Activated naive CD4-positive, alpha-beta T cell treated with anti-CD3 and anti-CD28 coated beads, Interleukin-2, amount 50 U/mL, for 72 hours (primary cell): ENCODE data around the gene CDKN1C. TPM values are rescaled to one million over a fixed set of nuclear protein-coding genes. Genes with fewer than 3 reads are reported as not detected.

Source experiments
- ATAC-seq, 2 donors: fragments of 150-1000 bp; cut with Tn5 transposase; 2 replicates each; pipeline ENCODE4 v1.10.0; 2021; ENCODE audit warnings: mild to moderate bottlenecking in 2 of 2, moderate library complexity in 2 of 2
- DNase-seq, 2 donors: peaks; one replicate each; pipeline ENCODE4 v3.0.0; 2021 to 2022; ENCODE audit warnings: low spot score in 2 of 2
- H3K27ac Mint-ChIP-seq, 2 donors: one replicate each; pipeline ENCODE4 v1.8.0; 2022; ENCODE audit warnings: mild to moderate bottlenecking in 2 of 2, mixed read lengths in 2 of 2
- H3K36me3 Mint-ChIP-seq, 2 donors: one replicate each; pipeline ENCODE4 v1.8.0; 2022; ENCODE audit warnings: mixed read lengths in 2 of 2
- H3K9me3 Mint-ChIP-seq, 2 donors: one replicate each; pipeline ENCODE4 v1.8.0; 2022; ENCODE audit warnings: mixed read lengths in 2 of 2
- total RNA-seq, 2 donors: library from RNA; stranded (reverse); gene quantifications; one replicate each; pipeline ENCODE4 v1.2.3, GENCODE V29; 2022

CDKN1C gene
- total RNA-seq, 2 donors from 2014 or later, result 1.5 to 1.8 TPM

- H3K27ac Mint-ChIP-seq, result peak overlapping the region in 1 of 2 donors; percentile 74
Measured at GRCh38 chr11:2899080-2899783, 13.7 kb upstream of the CDKN1C start.

GRCh38 chr11:2898366-2899079 is 12.9 kb upstream of the CDKN1C start:
- ATAC-seq, result peak; percentile 46 to 65
- H3K9me3 Mint-ChIP-seq, result peaks cover 0 to 5% of the 10 kb centered on the region in 2 donors
- peak overlapping the region in 1 of 2 donors; percentile 74 for H3K27ac Mint-ChIP-seq
- DNase-seq, result peak in 1 of 2 donors; percentile 52
- H3K36me3 Mint-ChIP-seq, result no peaks in the 10 kb centered on the region

More at GRCh38 chr11:2899080-2899783, 13.7 kb upstream of the CDKN1C start:
- ATAC-seq (no peak), DNase-seq (no peak)
- H3K36me3 Mint-ChIP-seq, result no peaks in the 10 kb centered on the region
- H3K9me3 Mint-ChIP-seq, result peaks cover 0 to 5% of the 10 kb centered on the region in 2 donors

GRCh38 chr11:2897048-2897447 is 11.5 kb upstream of the CDKN1C start:
- DNase-seq, result no peak
- peak overlapping the region in 1 of 2 donors; percentile 21 for H3K27ac Mint-ChIP-seq
- H3K36me3 Mint-ChIP-seq, result no peaks in the 10 kb centered on the region
- no peak for ATAC-seq
- peaks cover 0 to 5% of the 10 kb centered on the region in 2 donors for H3K9me3 Mint-ChIP-seq

- peak overlapping the region in 1 of 2 donors; percentile 21 for H3K27ac Mint-ChIP-seq
- DNase-seq, result no peak
- peaks cover 0 to 5% of the 10 kb centered on the region in 2 donors for H3K9me3 Mint-ChIP-seq
- no peak for ATAC-seq
- no peaks in the 10 kb centered on the region for H3K36me3 Mint-ChIP-seq
Measured at GRCh38 chr11:2896047-2896446, 10.5 kb upstream of the CDKN1C start.

- no peaks in the 10 kb centered on the region for H3K9me3 Mint-ChIP-seq
- ATAC-seq (no peak), DNase-seq (no peak)
- H3K36me3 Mint-ChIP-seq, result no peaks in the 10 kb centered on the region
- no peak overlapping the region for H3K27ac Mint-ChIP-seq
Measured at GRCh38 chr11:2893935-2894334, 8.4 kb upstream of the CDKN1C start.

- no peaks in the 10 kb centered on the region for H3K9me3 Mint-ChIP-seq
- H3K27ac Mint-ChIP-seq, result peak overlapping the region; percentile 60
- peak in 1 of 2 donors; percentile 65 for DNase-seq
- H3K36me3 Mint-ChIP-seq, result no peaks in the 10 kb centered on the region
- ATAC-seq, result peak; percentile 63 to 65
Measured at GRCh38 chr11:2892967-2893528, 7.5 kb upstream of the CDKN1C start.

DNA sequence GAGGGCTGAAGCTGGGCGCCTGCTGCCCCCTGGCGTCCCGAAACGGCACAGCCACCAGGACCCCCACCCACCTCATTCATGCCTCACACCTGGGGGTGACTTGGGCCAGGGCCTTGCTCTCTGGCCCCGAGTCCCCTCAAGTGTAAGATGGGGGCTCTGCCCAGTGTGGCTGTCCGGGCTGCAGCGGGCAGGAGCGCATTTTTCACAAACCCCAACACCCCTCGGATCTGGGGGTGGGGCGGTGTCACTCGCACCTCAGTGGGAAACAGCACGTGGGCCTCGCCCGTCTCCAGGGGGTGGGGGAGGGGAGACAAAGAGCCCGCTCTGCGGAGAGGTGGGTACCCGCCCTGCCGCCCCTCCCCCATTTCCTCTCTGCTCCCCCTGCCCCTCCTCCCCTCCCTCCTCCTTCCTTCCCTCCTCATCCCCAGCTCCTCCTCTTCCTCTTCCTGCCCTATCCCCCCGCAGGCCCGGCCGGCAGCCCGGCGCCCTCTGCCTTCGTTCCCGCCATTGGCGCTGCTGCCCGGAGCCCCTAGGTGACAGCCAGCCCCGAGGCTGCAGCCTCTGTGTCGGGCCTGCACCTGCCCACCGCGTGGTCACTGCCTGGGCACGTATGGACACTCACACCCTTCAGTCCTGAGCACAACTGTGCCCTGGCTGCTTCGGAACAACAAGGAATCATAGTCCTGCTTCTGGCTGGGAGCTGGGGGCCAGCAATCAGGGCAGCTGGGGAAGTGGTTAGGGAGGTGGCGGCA is 6.8 kb upstream of the CDKN1C start:
- Mint-ChIP-seq H3K27ac (peak overlapping the region; percentile 60), H3K9me3 (no peaks in the 10 kb centered on the region), H3K36me3 (no peaks in the 10 kb centered on the region)
- DNase-seq (peak; percentile 78 to 79), ATAC-seq (peak; percentile 72 to 76)

DNA sequence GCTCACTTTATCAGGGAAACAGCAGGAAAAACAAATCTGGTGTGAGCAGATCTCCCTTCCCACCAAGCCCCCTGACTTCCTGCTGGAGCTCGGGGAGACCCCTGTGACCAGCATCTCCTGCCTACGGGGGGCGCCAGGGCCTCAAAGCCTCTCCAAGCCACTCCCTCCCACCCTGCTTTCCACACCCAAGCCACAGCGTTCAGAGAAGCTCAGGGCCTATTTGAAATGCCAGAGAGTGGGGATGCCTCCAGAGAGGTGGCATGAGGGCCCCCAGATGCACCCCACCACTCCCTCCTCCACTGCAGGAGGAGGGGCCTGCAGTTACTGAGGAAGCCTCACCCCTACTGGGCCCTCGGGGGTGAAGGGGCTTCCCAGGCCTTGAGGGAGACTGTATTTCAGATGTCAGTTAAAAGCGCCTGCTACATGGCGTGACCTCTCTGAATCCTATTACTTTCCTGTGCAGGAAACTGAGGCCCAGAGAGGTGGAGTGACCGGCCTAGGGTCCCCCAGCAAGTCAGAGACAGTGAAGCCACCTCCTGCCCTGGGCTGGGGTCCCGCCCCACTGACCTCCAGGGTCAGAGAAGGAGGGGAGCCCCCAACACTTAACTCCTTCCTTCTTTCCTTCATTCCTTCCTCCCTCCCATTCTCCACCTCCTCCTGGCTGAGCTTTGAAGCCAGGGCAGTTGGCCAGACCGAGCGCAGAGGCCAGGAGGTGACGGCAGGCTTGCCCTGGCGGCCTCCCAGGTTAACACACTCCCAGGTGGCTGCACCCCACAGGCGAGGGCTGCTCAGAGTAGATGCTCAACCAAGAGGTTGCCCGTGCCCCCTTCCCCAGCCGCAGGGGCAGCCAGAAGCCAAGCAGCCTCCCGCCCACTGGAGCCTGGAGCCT is 6.0 kb upstream of the CDKN1C start:
- no peaks in the 10 kb centered on the region for H3K9me3 Mint-ChIP-seq
- DNase-seq (no peak), ATAC-seq (no peak)
- H3K36me3 Mint-ChIP-seq, result no peaks in the 10 kb centered on the region
- peak overlapping the region in 1 of 2 donors; percentile 60 for H3K27ac Mint-ChIP-seq

DNA sequence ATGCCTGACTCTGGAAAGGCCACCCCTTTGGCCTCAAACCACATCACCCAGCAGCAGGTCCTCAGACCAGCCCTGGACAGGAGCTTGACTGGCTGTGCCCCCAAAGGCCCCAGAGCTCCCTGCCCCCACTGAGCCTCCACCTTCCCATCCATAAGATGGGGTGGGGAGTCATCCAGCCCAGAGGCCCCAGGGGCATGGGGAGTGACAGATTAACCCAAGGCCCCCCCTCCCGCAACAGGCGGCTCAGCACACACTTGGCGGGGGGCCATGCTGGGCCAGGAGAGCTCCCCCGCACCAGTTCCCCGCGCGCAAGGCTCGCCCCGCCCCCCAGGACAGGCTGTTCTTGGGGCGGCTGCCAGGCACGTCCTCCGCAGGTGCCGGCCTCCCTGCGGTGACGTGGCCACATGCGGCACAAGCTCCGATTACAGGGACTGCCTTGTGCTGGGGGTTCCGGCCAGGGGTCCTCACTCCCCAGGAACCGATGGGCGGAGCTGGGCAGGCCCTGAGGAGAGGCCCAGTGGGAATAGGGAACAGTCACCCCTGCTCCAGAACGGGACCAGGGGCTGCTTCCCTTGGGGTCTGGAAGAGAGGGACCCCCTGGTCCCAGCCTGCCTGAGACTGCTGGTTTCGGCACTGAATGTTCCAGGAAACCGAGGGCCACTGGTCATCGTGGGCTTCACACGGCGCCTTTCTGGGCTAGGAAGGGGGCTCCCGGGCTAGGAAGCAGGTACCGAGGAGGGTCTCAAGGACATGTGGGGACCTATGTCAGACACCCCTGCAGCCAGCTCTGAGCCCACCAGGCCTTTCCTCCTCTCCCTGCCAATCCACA is 5.1 kb upstream of the CDKN1C start:
- no peaks in the 10 kb centered on the region for H3K36me3 Mint-ChIP-seq
- DNase-seq, result no peak
- peak overlapping the region in 1 of 2 donors; percentile 60 for H3K27ac Mint-ChIP-seq
- no peak for ATAC-seq
- no peaks in the 10 kb centered on the region for H3K9me3 Mint-ChIP-seq

DNA sequence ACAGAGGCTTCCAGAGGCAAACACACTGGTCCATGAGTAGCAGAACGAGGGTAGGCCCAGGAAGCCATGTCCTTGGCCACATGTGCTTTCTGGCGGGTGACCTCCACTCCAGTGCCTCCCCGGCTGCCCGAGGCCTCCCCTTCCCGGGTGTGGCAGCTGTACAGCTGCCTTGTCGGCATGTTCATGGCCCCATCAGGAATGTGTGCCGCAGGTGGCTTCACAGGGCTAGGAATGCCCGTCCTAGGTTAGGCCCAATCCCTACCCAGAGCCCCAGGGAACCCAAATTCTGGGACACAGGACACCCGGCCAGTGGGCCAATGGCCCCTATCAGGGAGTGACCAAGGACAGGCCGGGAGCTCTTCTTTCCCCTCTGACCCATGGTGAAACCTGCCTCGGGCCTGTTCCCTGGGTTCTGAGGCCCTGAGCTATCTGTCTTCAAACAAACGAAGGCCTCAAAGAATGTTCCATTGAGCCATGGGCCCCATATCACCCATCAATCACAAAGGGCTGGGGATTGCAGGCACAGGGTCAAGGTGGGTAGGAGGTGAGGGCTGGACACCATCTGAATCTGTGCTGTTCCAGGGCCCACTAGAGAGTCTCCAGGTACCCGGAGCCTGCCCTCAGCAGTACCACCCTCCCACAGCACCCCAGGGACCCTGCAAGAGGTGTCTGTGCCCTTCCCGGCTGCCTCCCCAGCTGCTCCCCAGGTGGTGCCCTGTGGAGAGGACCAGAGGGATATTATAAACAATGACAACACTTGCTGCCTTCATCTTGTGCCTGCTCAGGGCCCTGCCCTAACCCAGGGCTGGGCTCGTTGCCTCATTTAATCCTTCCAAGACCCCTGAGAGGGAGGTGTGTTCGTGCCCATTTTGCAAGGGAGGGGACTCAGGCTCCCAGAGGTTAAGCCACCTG is 4.0 kb upstream of the CDKN1C start:
- no peak for DNase-seq
- no peak overlapping the region for H3K27ac Mint-ChIP-seq
- no peaks in the 10 kb centered on the region for H3K36me3 Mint-ChIP-seq
- no peak for ATAC-seq
- H3K9me3 Mint-ChIP-seq, result no peaks in the 10 kb centered on the region

DNA sequence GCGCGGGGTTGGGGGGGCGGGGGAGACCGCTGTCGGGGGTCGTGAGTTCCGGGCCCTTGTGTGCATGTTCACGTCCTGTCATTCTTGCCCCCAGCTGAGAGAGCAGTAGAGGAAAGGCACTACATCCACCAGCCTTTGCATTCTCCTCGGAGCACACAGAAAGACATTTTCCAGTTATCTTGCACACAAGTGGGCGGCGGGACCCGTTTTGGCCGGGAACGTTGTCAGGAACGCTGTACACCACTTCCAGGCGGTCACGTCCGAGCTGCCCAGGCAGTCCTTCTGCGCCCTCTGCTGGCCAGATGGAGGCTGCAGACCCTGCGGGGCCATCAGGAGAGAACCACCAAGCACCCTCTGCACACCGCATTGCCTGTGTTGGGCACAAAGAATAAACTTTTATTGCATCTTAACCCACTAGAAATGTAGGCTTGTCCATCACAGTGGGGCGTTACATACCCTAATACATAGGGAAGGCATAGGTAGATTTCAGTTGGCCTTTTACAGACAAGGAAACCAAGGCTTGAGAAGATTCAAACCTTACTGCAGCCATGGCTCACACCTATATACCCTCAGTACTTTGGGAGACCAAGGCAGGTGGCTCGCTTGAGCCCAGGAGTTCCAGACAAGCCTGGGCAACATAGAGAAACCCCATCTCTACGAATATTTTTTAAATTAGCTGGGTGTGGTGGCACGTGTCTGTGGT is 2.8 kb upstream of the CDKN1C start:
- peak; percentile 78 to 93 for DNase-seq
- no peaks in the 10 kb centered on the region for H3K36me3 Mint-ChIP-seq
- ATAC-seq, result peak; percentile 39 to 43
- H3K27ac Mint-ChIP-seq, result no peak overlapping the region
- H3K9me3 Mint-ChIP-seq, result no peaks in the 10 kb centered on the region

DNA sequence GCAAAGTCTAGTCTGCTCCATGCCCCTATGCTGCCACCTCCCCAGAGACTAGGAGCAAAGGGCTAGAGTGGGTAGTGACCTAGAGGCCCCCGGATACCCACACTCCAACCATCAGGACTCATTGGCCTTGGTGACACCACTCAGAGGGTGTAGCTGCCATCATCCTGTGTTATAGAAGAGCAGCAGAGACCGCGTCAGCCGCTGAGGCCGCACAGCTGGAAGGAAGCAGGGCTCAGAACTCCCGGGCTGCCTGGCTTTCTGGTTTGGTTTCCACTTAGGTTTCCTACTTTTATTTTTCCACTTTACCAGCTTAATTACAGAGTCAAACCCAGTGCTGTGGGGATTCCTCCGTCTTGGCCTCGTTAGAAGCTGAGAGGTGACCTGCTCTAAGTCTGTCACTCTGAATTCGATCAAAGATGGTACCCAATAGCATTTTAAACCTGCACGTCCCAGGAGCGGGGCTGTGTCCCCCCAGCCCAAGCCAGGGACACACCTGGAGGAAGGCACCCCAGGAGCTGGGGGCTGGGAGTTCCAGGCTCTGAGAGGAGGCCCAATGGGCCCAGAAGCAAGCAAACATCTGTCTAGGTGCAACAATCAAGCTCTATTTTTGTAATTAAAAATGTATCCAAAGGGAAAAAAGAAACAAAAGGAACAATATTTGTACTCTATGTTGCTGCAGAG is 2.1 kb upstream of the CDKN1C start:
- ATAC-seq (no peak), DNase-seq (no peak)
- H3K9me3 Mint-ChIP-seq, result no peaks in the 10 kb centered on the region
- peaks cover 0 to 6% of the 10 kb centered on the region in 2 donors for H3K36me3 Mint-ChIP-seq
- H3K27ac Mint-ChIP-seq, result no peak overlapping the region

GRCh38 chr11:2886936-2887335 is 1.4 kb upstream of the CDKN1C start:
- DNase-seq (no peak), ATAC-seq (no peak)
- no peak overlapping the region for H3K27ac Mint-ChIP-seq
- H3K36me3 Mint-ChIP-seq, result peaks cover 0 to 6% of the 10 kb centered on the region in 2 donors
- no peaks in the 10 kb centered on the region for H3K9me3 Mint-ChIP-seq
